IgD-negative memory B cell (primary cell): ENCODE data around the gene THAP11. TPM values are rescaled to one million over a fixed set of nuclear protein-coding genes. Genes with fewer than 3 reads are reported as not detected.

Experiments
- polyA plus RNA-seq: library from polyadenylated mRNA; unstranded; fragments of 300-500 nt; fragmentation: Illumina TruSeq; gene quantifications from one replicate; pipeline ENCODE4 v1.2.3, GENCODE V29; 2021

Gene THAP11
- polyA plus RNA-seq, 1 donor from 2014 or later = 101 TPM

Other genes starting within 250 kb of the THAP11 start
- 14.5 TPM for gene CARMIL2, start 197.2 kb upstream of the THAP11 start, polyA plus RNA-seq
- 48.6 TPM for gene ACD, start 182.1 kb upstream of the THAP11 start, polyA plus RNA-seq
- 18.5 TPM for gene PARD6A, start 181.4 kb upstream of the THAP11 start, polyA plus RNA-seq
- 1.8 TPM for gene ENKD1, start 175.6 kb upstream of the THAP11 start, polyA plus RNA-seq
- gene C16orf86, start 175.5 kb upstream of the THAP11 start, polyA plus RNA-seq = 8.2 TPM
- gene GFOD2, start 123.0 kb upstream of the THAP11 start, polyA plus RNA-seq = 13.4 TPM
- 10.9 TPM for gene RANBP10, start 35.8 kb upstream of the THAP11 start, polyA plus RNA-seq
- not detected for gene TSNAXIP1, start 35.4 kb upstream of the THAP11 start, polyA plus RNA-seq
- 111 TPM for gene NUTF2, start 4.6 kb downstream of the THAP11 start, polyA plus RNA-seq
- gene CENPT, start 5.4 kb downstream of the THAP11 start, polyA plus RNA-seq = 13.4 TPM
- gene EDC4, start 30.7 kb downstream of the THAP11 start, polyA plus RNA-seq = 18.6 TPM
- gene NRN1L, start 42.6 kb downstream of the THAP11 start, polyA plus RNA-seq = 0.95 TPM
- 22.4 TPM for gene PSKH1, start 50.9 kb downstream of the THAP11 start, polyA plus RNA-seq
- gene CTRL, start 89.5 kb downstream of the THAP11 start, polyA plus RNA-seq = 2.1 TPM
- 510 TPM for gene PSMB10, start 94.5 kb downstream of the THAP11 start, polyA plus RNA-seq
- 0.81 TPM for gene LCAT, start 101.8 kb downstream of the THAP11 start, polyA plus RNA-seq
- gene SLC12A4, start 126.3 kb downstream of the THAP11 start, polyA plus RNA-seq = 3.9 TPM
- not detected for gene DPEP3, start 138.2 kb downstream of the THAP11 start, polyA plus RNA-seq
- 45.3 TPM for gene DPEP2, start 157.2 kb downstream of the THAP11 start, polyA plus RNA-seq
- gene DPEP2NB, start 173.6 kb downstream of the THAP11 start, polyA plus RNA-seq = not detected
- 35.8 TPM for gene DDX28, start 180.9 kb downstream of the THAP11 start, polyA plus RNA-seq
- 68.3 TPM for gene DUS2, start 181.0 kb downstream of the THAP11 start, polyA plus RNA-seq
- gene NFATC3, start 243.1 kb downstream of the THAP11 start, polyA plus RNA-seq = 47.2 TPM